ENCODE data around the gene GPC6. TPM values are rescaled to one million over a fixed set of nuclear protein-coding genes. Genes with fewer than 3 reads are reported as not detected.

The GPC6 gene
- total RNA-seq, 1 experiment from 2014 or later, result 0.22 TPM

- TF ChIP-seq CTCF (IDR thresholded peaks at IDR 0.05 in 2 of 3, conservative IDR thresholded peaks at IDR 0.05 in 1 of 3; ENCODE audit: borderline replicate concordance in 1 of 3, insufficient read depth in 1 of 3, low read depth in 2 of 3, low read length in 2 of 3) (no peak), FOSL1 (IDR thresholded peaks at IDR 0.05; ENCODE audit: low read depth) (no peak), ZBTB33 (IDR thresholded peaks at IDR 0.05; ENCODE audit: extremely low read depth, insufficient replicate concordance, low read length) (no peak)
Observed at GRCh38 chr13:93765062-93765461, 538.5 kb downstream of the GPC6 start (continued).

- no peak for TF ChIP-seq ZBTB33 (IDR thresholded peaks at IDR 0.05; ENCODE audit: extremely low read depth, insufficient replicate concordance, low read length)
- no peak for TF ChIP-seq FOSL1 (IDR thresholded peaks at IDR 0.05; ENCODE audit: low read depth)
- TF ChIP-seq MAX (IDR thresholded peaks at IDR 0.05), result no peak
- TF ChIP-seq EZH2 (IDR thresholded peaks at IDR 0.05), result no peak
- TF ChIP-seq SP1 (IDR thresholded peaks at IDR 0.05; ENCODE audit: low read depth), result no peak
- TF ChIP-seq ATF3 (IDR thresholded peaks at IDR 0.05), result no peak
- H3K27ac ChIP-seq (ENCODE audit: low read depth, low read length), result no peak overlapping the region
- H3K79me2 ChIP-seq (ENCODE audit: insufficient read depth, low read length), result no peaks in the 10 kb centered on the region
- H3K27me3 ChIP-seq (ENCODE audit: insufficient read depth, low read length), result no peaks in the 10 kb centered on the region
- H3K9me3 ChIP-seq (ENCODE audit: control insufficient read depth in 1 of 2, insufficient read depth in 1 of 2, low read depth in 1 of 2, low read length in 2 of 2), result peaks cover 21 to 29% of the 10 kb centered on the region in 2 experiments; a peak in 2 of 4 replicates
- no peak for ATAC-seq
- H2AFZ ChIP-seq (ENCODE audit: low read depth, low read length, poor library complexity, severe bottlenecking), result no peak overlapping the region
- no peak for DNase-seq (ENCODE audit: low read depth, low spot score)
- intact Hi-C loops (cut with micrococcal nuclease), result no loop called here
- H3K36me3 ChIP-seq (ENCODE audit: control insufficient read depth in 1 of 2, insufficient read depth in 2 of 2, low read length in 2 of 2), result no peaks in the 10 kb centered on the region
- no peaks in the 10 kb centered on the region for H3K4me1 ChIP-seq (ENCODE audit: control insufficient read depth in 1 of 2, insufficient read depth in 2 of 2, low read length in 2 of 2)
- ChIA-PET CTCF (no interaction called here), POLR2A (no interaction called here), RAD21 (ENCODE audit: low non-redundant PET in 1 of 2, low total read pairs in 2 of 2, uncharacterized antibody in 2 of 2, unreplicated experiment in 2 of 2) (no interaction called here)
- no peak overlapping the region for H3K4me2 ChIP-seq (ENCODE audit: low read length)
- H4K20me1 ChIP-seq (ENCODE audit: insufficient read depth), result no peaks in the 10 kb centered on the region
- no peak overlapping the region for H3K9ac ChIP-seq (ENCODE audit: low read length)
- no peak overlapping the region for H3K4me3 ChIP-seq (replicated peaks in 1 of 2; ENCODE audit: low read depth in 1 of 2, low read length in 2 of 2)
- no peaks in the 10 kb centered on the region for H3K9me2 ChIP-seq (ENCODE audit: insufficient read depth)
- BruUV-seq (replicated peaks), result no TSS peak
Observed at GRCh38 chr13:93765811-93766210, 539.2 kb downstream of the GPC6 start.
